GM11168 (cell line): ENCODE data around the gene ETV3L.

Experiments used
- in situ Hi-C: fragments of 300-500 bp; cut with MboI; formaldehyde crosslinking; loops from one replicate; pipeline ENCODE4 v1.12.0; 2022; ENCODE audit warnings: low sequenced_read_pairs; ENCODE audit not compliant: unreplicated experiment

ETV3L gene

GRCh38 chr1:157105988-157106812, 6.6 kb upstream of the ETV3L start:
- in situ Hi-C loops, result no loop called here

- in situ Hi-C loops, result no loop called here
Observed at GRCh38 chr1:157105298-157105987, 5.8 kb upstream of the ETV3L start.

- in situ Hi-C loops, result no loop called here
Observed at GRCh38 chr1:157104598-157105293, 5.1 kb upstream of the ETV3L start.

GRCh38 chr1:157103268-157103667, 3.7 kb upstream of the ETV3L start:
- in situ Hi-C loops, result no loop called here

GRCh38 chr1:157101149-157101548, 1.5 kb upstream of the ETV3L start:
- in situ Hi-C loops, result no loop called here

GRCh38 chr1:157098987-157099632, 498 bp downstream of the ETV3L start:
- in situ Hi-C loops, result loop anchor here (5.0 kb wide), 1 partner anchor 53 kb away; no protein-coding TSS in a partner anchor

GRCh38 chr1:157098519-157098918, 1.1 kb downstream of the ETV3L start:
- in situ Hi-C loops, result loop anchor here (5.0 kb wide), 1 partner anchor 54 kb away; no protein-coding TSS in a partner anchor

GRCh38 chr1:157097692-157098091, 1.9 kb downstream of the ETV3L start:
- in situ Hi-C loops, result loop anchor here (5.0 kb wide), 1 partner anchor 55 kb away; no protein-coding TSS in a partner anchor

GRCh38 chr1:157096881-157097280, 2.7 kb downstream of the ETV3L start:
- in situ Hi-C loops, result loop anchor here (5.0 kb wide), 1 partner anchor 55 kb away; no protein-coding TSS in a partner anchor

GRCh38 chr1:157095551-157095950, 4.1 kb downstream of the ETV3L start:
- in situ Hi-C loops, result loop anchor here (5.0 kb wide), 1 partner anchor 57 kb away; no protein-coding TSS in a partner anchor

- in situ Hi-C loops, result loop anchor here (5.0 kb wide), 1 partner anchor 57 kb away; no protein-coding TSS in a partner anchor
Observed at GRCh38 chr1:157095091-157095490, 4.5 kb downstream of the ETV3L start.

- in situ Hi-C loops, result no loop called here
Observed at GRCh38 chr1:157092831-157093230, 6.8 kb downstream of the ETV3L start.

GRCh38 chr1:157091668-157092273, 7.8 kb downstream of the ETV3L start:
- in situ Hi-C loops, result no loop called here

GRCh38 chr1:157091186-157091585, 8.4 kb downstream of the ETV3L start:
- in situ Hi-C loops, result no loop called here

- in situ Hi-C loops, result no loop called here
Observed at GRCh38 chr1:157090771-157091170, 8.8 kb downstream of the ETV3L start.

GRCh38 chr1:157090196-157090647, 9.4 kb downstream of the ETV3L start:
- in situ Hi-C loops, result no loop called here

GRCh38 chr1:157089789-157090188, 9.8 kb downstream of the ETV3L start:
- in situ Hi-C loops, result no loop called here

- in situ Hi-C loops, result no loop called here
Observed at GRCh38 chr1:157088607-157089006, 11.0 kb downstream of the ETV3L start.

- in situ Hi-C loops, result no loop called here
Observed at GRCh38 chr1:157087030-157087429, 12.6 kb downstream of the ETV3L start.

- in situ Hi-C loops, result no loop called here
Observed at GRCh38 chr1:157086299-157086698, 13.3 kb downstream of the ETV3L start.
